NCI-H2107 treated with DMSO at 0.1 percent for 48 hours (cell line): Measurements from ENCODE around the gene CHRNB2.

ENCODE experiments used
- DNase-seq: peaks from one replicate; lab custom pipeline; 2025; ENCODE audit not compliant: unreplicated experiment; lab: John Stamatoyannopoulos, UW

The CHRNB2 gene

DNA sequence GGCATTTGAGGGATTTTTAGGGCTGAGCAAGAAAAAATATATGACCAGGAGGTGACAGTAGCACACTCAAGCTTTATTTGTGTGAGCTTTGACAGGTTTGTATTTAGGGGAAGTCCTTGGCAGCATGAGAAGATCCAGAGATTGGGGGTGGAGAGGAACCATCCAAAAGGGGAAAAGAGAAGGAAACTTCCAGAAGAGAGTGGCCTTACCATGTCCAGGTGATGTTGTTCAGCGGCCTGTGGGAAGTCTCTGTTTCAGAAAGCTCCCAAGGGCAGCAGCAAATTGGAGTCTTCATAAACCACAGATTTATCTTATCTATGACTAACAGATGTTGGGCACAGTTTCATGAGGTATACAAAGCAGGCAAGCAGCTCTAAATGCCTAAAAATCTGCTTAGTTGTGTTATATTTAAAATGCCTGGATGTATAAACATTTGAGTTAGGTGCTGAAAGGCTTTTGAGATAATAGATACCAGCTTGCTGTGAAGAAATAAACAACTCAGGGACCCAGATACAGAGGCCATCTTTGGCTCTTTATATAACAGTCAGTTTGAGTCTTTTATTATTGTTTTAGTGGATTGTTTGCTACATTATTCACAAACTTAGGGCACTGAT, 61.6 kb downstream of the CHRNB2 start:
- no peak for DNase-seq
